ENCODE measurements around the gene FNDC3B. TPM values are rescaled to one million over a fixed set of nuclear protein-coding genes. Genes with fewer than 3 reads are reported as not detected.

Gene FNDC3B
- total and polyA plus RNA-seq, 9 of the 15 experiments (the other 6 are each of a cell fraction or from before 2014, with no cell fraction given) = 7.0 to 35.8 (median 16.2) TPM

DNA sequence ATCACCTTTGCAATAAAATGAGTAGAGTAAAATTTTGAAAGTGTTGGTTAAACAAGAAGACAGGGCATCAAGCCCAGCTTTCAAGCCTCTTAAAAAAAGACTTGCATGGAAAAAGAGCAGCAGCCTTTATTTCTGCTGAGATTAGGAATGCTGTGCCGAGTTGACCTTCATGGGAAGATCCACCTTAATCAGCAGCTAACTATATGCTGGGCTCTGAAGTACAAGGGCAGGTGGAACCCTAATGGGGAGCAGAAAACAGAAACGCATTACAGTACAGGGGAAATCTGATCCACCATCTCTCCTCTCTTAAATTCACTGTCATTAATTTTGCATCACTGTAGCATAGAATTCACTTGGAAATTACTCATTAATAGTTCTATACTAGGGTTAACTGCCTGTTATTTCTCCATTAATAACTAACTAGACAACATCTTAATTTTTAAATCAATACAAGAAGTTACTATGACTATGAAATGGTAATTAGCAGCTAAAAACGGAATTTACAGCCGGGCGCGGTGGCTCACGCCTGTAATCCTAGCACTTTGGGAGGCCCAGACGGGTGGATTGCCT, 275.3 kb downstream of the FNDC3B start:
- POLR2A ChIA-PET = interaction anchor here (0.6 kb wide), 1 partner anchor 311 kb away, joined by 3 read pairs; no protein-coding TSS in a partner anchor
- Histone ChIP-seq H2AFZ (ENCODE audit: low read depth, low read length) (no peak overlapping the region), H3K27ac (ENCODE audit: extremely low read depth, low read depth, low read length) (no peak overlapping the region; the same call in 2 of the 3 replicates), H3K9ac (ENCODE audit: insufficient read depth in 1 of 2, low read depth in 2 of 2, low read length in 2 of 2) (no peak overlapping the region), H3K27me3 (ENCODE audit: control insufficient read depth in 2 of 2, insufficient read depth in 2 of 2, low read length in 2 of 2) (no peaks in the 10 kb centered on the region), H3K36me3 (ENCODE audit: control insufficient read depth, insufficient read depth, low read length) (peaks cover 66% of the 10 kb centered on the region; the same call in 2 of the 3 replicates), H3K4me2 (ENCODE audit: insufficient read depth, low read length) (no peak overlapping the region), H4K20me1 (replicated peaks; ENCODE audit: control insufficient read depth, insufficient read depth, low read length) (no peaks in the 10 kb centered on the region), H3K9me3 (replicated peaks; ENCODE audit: control insufficient read depth, insufficient read depth, low read depth, low read length) (no peaks in the 10 kb centered on the region), H3K79me2 (ENCODE audit: control insufficient read depth, insufficient read depth, low read length) (no peaks in the 10 kb centered on the region), H3K4me3 (no peak overlapping the region), H3K9me1 (ENCODE audit: control insufficient read depth, insufficient read depth, low read length) (no peaks in the 10 kb centered on the region), H3K4me1 (replicated peaks in 1 of 2; ENCODE audit: control insufficient read depth in 2 of 2, insufficient read depth in 2 of 2, low read length in 2 of 2) (peaks cover 3 to 10% of the 10 kb centered on the region in 2 experiments; a peak in 4 of 5 replicates)
- FAIRE-seq (no peak), DNase-seq (ENCODE audit: extremely low read depth in 1 of 4, low spot score in 3 of 4) (no peak), ATAC-seq (no peak)
- CTCF ChIA-PET (ENCODE audit: low intra/inter-chr PET ratio) = no interaction called here
- in situ Hi-C loops (cut with MboI) (no loop called here), intact Hi-C loops (cut with micrococcal nuclease) (no loop called here)
- WGBS (ENCODE audit: insufficient coverage, low coverage, missing lambda C conversion rate) = 92% methylated on average over 8 of the region's 8 CpGs
- TF ChIP-seq, protein P1, sequence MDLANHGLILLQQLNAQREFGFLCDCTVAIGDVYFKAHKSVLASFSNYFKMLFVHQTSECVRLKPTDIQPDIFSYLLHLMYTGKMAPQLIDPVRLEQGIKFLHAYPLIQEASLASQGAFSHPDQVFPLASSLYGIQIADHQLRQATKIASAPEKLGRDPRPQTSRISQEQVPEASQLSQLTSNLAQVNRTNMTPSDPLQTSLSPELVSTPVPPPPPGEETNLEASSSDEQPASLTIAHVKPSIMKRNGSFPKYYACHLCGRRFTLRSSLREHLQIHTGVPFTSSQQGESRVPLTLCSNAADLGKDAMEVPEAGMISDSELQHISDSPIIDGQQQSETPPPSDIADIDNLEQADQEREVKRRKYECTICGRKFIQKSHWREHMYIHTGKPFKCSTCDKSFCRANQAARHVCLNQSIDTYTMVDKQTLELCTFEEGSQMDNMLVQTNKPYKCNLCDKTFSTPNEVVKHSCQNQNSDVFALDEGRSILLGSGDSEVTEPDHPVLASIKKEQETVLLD (IDR thresholded peaks at IDR 0.05) = no peak
- TF ChIP-seq POLR2B (IDR thresholded peaks at IDR 0.05; ENCODE audit: low read depth, partially characterized antibody) = no peak
- no TSS peak for BruUV-seq (replicated peaks)
